Endothelial cell of umbilical vein (primary cell): Measurements from ENCODE around the gene KMT2C. TPM values are rescaled to one million over a fixed set of nuclear protein-coding genes. Genes with fewer than 3 reads are reported as not detected.
A peak's percentile ranks its signal among the peaks of the same experiment; 100 is the strongest.
"Not testable (repeated sequence)": the region's sequence is repeated elsewhere in the genome, so short reads cannot be mapped to it uniquely, and the experiment has no call there.

Experiments used
- BruUV-seq: library from RNA; stranded (reverse); fragments of 400-500 nt; replicated peaks from 2 replicates; lab custom pipeline; 2021; lab: Mats Ljungman, UMichigan
- CTCF ChIA-PET: fragments of 300-600, 350-600 bp; sonication (Branson Sonifier 250); formaldehyde crosslinking; loops from one replicate; lab custom pipeline; 2021; ENCODE audit warnings: antibody characterized with exemption, inconsistent platforms; lab: Charles Lee
- POLR2A ChIA-PET: fragments of 300-600, 350-600 bp; sonication (Branson Sonifier 250); formaldehyde crosslinking; loops from one replicate; lab custom pipeline; 2021; ENCODE audit warnings: antibody characterized with exemption, inconsistent platforms; lab: Charles Lee
- DNase-seq: peaks from one replicate; pipeline ENCODE4 v3.0.0-alpha.2; 2011; ENCODE audit warnings: low read depth, low spot score
- FAIRE-seq: peaks from 2 replicates; lab custom pipeline; 2011; peaks lifted over from hg19 to GRCh38; lab: Jason Lieb, UNC
- H2AFZ ChIP-seq: 2 replicates; pipeline ENCODE4 v1.6.0; 2012; ENCODE audit warnings: low read depth, low read length, control low read depth, inconsistent platforms
- H3K27ac ChIP-seq: 2 replicates; pipeline ENCODE4 v1.5.1; 2011; ENCODE audit warnings: low read depth, mild to moderate bottlenecking, control low read depth, low read length, moderate library complexity; ENCODE audit not compliant: insufficient read depth
- H3K27me3 ChIP-seq, 2 experiments: 2 replicates each; pipeline versions ENCODE4 v1.6.0 to v1.6.1; 2011; ENCODE audit warnings: low read length in 2 of 2, mixed read lengths in 1 of 2; ENCODE audit not compliant: control insufficient read depth in 2 of 2, insufficient read depth in 2 of 2
- H3K36me3 ChIP-seq, 2 experiments: 2 replicates in 1 of 2; 3 replicates in 1 of 2; pipeline ENCODE4 v1.5.1; 2011; ENCODE audit warnings: low read length in 2 of 2, mild to moderate bottlenecking in 1 of 2, moderate library complexity in 1 of 2; ENCODE audit not compliant: control insufficient read depth in 2 of 2, insufficient read depth in 2 of 2; ENCODE audit errors: extremely low read depth in 1 of 2
- H3K4me1 ChIP-seq: 3 replicates; pipeline ENCODE4 v1.5.1; 2011; ENCODE audit warnings: mild to moderate bottlenecking, low read length; ENCODE audit not compliant: control insufficient read depth, insufficient read depth; ENCODE audit errors: extremely low read depth
- H3K4me2 ChIP-seq: 2 replicates; pipeline ENCODE4 v1.6.1; 2011; ENCODE audit warnings: low read length, control low read depth, mixed read lengths; ENCODE audit not compliant: insufficient read depth
- H3K4me3 ChIP-seq, 3 experiments: fragments of 200-600 bp in 1 of 3; sonication (generic), shearing (Covaris generic) in 1 of 3; replicated peaks in 1 of 3; 2 replicates each; pipeline ENCODE4 v1.5.1; 2011 to 2016; ENCODE audit warnings: control low read depth in 3 of 3, low read length in 3 of 3, mild to moderate bottlenecking in 2 of 3, inconsistent platforms in 1 of 3, low read depth in 1 of 3, moderate library complexity in 1 of 3; ENCODE audit not compliant: insufficient read depth in 1 of 3
- H3K79me2 ChIP-seq: 2 replicates; pipeline ENCODE4 v1.6.0; 2012; ENCODE audit warnings: low read length, inconsistent platforms; ENCODE audit not compliant: control insufficient read depth, insufficient read depth
- H3K9ac ChIP-seq: replicated peaks from 2 replicates; pipeline ENCODE3; 2011; ENCODE audit warnings: low read length, control low read depth; ENCODE audit not compliant: insufficient read depth; ENCODE audit errors: extremely low read depth
- H3K9me1 ChIP-seq: replicated peaks from 3 replicates; pipeline ENCODE4 v1.6.0; 2011; ENCODE audit warnings: mild to moderate bottlenecking, low read length; ENCODE audit not compliant: control insufficient read depth, insufficient read depth; ENCODE audit errors: extremely low read depth
- H3K9me3 ChIP-seq: replicated peaks from 2 replicates; pipeline ENCODE4 v1.5.1; 2012; ENCODE audit warnings: low read length, inconsistent platforms; ENCODE audit not compliant: control insufficient read depth, insufficient read depth
- H4K20me1 ChIP-seq: replicated peaks from 2 replicates; pipeline ENCODE3; 2011; ENCODE audit warnings: mild to moderate bottlenecking, low read length; ENCODE audit not compliant: control insufficient read depth, insufficient read depth; ENCODE audit errors: extremely low read depth
- FOS ChIP-seq: IDR thresholded peaks from 2 replicates; pipeline ENCODE4 v1.6.1; 2011; ENCODE audit warnings: mild to moderate bottlenecking, low read length, moderate library complexity, borderline replicate concordance; ENCODE audit not compliant: insufficient read depth
- dilution Hi-C: fragments of 300-500 bp; cut with MboI; formaldehyde crosslinking; loops from one replicate; pipeline ENCODE4 v1.15.0; 2019; ENCODE audit warnings: low sequenced_read_pairs; ENCODE audit not compliant: extremely low pct_ligation_motif_present
- intact Hi-C: fragments of 100-400 bp; cut with micrococcal nuclease; formaldehyde crosslinking; loops from one replicate; pipeline ENCODE4 v1.10.0; 2022
- polyA plus RNA-seq, 4 experiments: library from polyadenylated mRNA; depleted of rRNA in 3 of 4; stranded (reverse) in 3 of 4; unstranded in 1 of 4; fragments of >200 nt; gene quantifications; 2 replicates each; pipeline versions ENCODE4 v1.2.1 to v1.2.3, GENCODE V29; 2011 to 2012; ENCODE audit warnings: missing spikeins in 1 of 4
- total RNA-seq: library from RNA; stranded (reverse); gene quantifications from 2 replicates; pipeline ENCODE4 v1.2.3, GENCODE V29; 2021

Gene KMT2C
- total and polyA plus RNA-seq, 2 donors (not counting 3 experiments of a cell fraction or from before 2014, with no cell fraction given) = 8.0 to 53.7 TPM

DNA sequence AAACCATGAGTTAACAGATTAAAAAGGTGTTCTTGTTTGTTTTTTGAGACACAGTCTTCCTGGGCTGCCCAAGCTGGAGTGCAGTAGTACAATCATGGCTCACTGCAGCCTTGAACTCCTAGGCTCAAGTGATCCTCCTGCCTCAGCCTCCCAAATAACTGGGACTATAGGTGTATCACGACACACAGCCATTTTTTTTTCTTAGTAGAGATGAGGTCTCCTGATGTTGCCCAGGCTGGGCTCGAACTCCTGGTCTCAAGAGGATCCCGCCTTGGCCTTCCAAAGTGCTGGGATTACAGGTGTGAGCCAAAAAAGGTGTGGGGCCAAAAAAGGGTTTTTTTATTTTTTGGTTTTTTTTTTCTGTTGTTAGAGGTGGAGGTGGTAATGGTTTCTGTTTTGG lies 29.3 kb downstream of the KMT2C start:
- dilution Hi-C loops = no loop called here
- ChIA-PET POLR2A (no interaction called here), CTCF (no interaction called here)
- Histone ChIP-seq H3K9me3 (peaks cover 6% of the 10 kb centered on the region), H3K4me1 (peaks cover 6% of the 10 kb centered on the region), H3K4me2 (no peak overlapping the region), H3K9me1 (no peaks in the 10 kb centered on the region), H3K36me3 (no peaks in the 10 kb centered on the region), H3K9ac (no peak overlapping the region), H3K27me3 (no peaks in the 10 kb centered on the region), H2AFZ (no peak overlapping the region), H3K4me3 (no peak overlapping the region), H3K27ac (no peak overlapping the region), H3K79me2 (peaks cover 54% of the 10 kb centered on the region), H4K20me1 (no peaks in the 10 kb centered on the region)
- DNase-seq (no peak), FAIRE-seq (no peak)
- intact Hi-C loops = no loop called here
- BruUV-seq = no TSS peak
- no peak for TF ChIP-seq FOS

DNA sequence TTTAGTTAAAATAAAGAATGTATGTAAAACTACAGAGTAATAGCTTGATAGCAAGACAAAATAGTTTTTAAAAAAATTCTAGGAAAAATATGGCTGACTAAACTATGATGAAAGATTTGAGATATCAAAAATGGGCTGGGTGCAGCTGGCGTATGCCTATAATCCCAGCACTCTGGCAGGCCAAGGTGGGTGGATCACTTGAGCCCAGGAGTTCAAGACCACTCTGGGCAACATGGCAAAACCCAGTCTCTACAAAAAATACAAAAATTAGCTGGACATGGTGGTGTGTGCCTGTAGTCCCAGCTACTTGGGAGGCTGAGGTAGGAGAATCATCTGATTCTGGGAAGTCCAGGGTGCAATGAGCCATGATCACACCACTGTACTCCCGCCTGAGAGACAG lies 29.8 kb downstream of the KMT2C start:
- H3K9me3 ChIP-seq, H3K4me3 ChIP-seq, FAIRE-seq, H3K27ac ChIP-seq, H4K20me1 ChIP-seq, H3K36me3 ChIP-seq, H3K9ac ChIP-seq, dilution Hi-C loops, H2AFZ ChIP-seq, H3K27me3 ChIP-seq, intact Hi-C loops, H3K4me1 ChIP-seq, H3K9me1 ChIP-seq, BruUV-seq, H3K4me2 ChIP-seq: not testable (repeated sequence)
- DNase-seq = peak; percentile 23
- CTCF ChIA-PET = interaction anchor here (1.0 kb wide), 1 partner anchor 9 kb away, joined by 3 read pairs; no protein-coding TSS in a partner anchor
- POLR2A ChIA-PET = interaction anchor here (0.6 kb wide), 1 partner anchor 261 kb away, joined by 12 read pairs; no protein-coding TSS in a partner anchor
- H3K79me2 ChIP-seq = peaks cover 54% of the 10 kb centered on the region
